ENCODE data around the gene SYAP1.

SYAP1 gene

GRCh38 chrX:16788477-16788876 is 69.1 kb downstream of the SYAP1 start:
- Histone ChIP-seq H3K4me1 (ENCODE audit: control insufficient read depth, insufficient read depth, low read length) (no peaks in the 10 kb centered on the region), H3K36me3 (ENCODE audit: control insufficient read depth, insufficient read depth, low read length) (no peaks in the 10 kb centered on the region), H3K4me3 (ENCODE audit: insufficient read depth, low read depth, low read length) (no peak overlapping the region), H3K27ac (ENCODE audit: insufficient read depth, low read depth, low read length, poor library complexity, severe bottlenecking) (no peak overlapping the region), H3K27me3 (ENCODE audit: control insufficient read depth, insufficient read depth, low read length, poor library complexity, severe bottlenecking) (no peaks in the 10 kb centered on the region), H3K9me3 (ENCODE audit: control insufficient read depth, low read length) (no peaks in the 10 kb centered on the region)
- 86 to 96% methylated on average over 4 to 5 of the region's 5 CpGs for WGBS, 2 experiments

- 98 to 99% methylated on average over 3 to 4 of the region's 4 CpGs for WGBS, 2 experiments
- no peak overlapping the region for H3K4me3 ChIP-seq (ENCODE audit: insufficient read depth, low read depth, low read length)
- H3K27me3 ChIP-seq (ENCODE audit: control insufficient read depth, insufficient read depth, low read length, poor library complexity, severe bottlenecking), result no peaks in the 10 kb centered on the region
- no peaks in the 10 kb centered on the region for H3K4me1 ChIP-seq (ENCODE audit: control insufficient read depth, insufficient read depth, low read length)
- H3K27ac ChIP-seq (ENCODE audit: insufficient read depth, low read depth, low read length, poor library complexity, severe bottlenecking), result no peak overlapping the region
- no peaks in the 10 kb centered on the region for H3K36me3 ChIP-seq (ENCODE audit: control insufficient read depth, insufficient read depth, low read length)
- no peaks in the 10 kb centered on the region for H3K9me3 ChIP-seq (ENCODE audit: control insufficient read depth, low read length)
Observed at GRCh38 chrX:16796298-16796697, 76.9 kb downstream of the SYAP1 start.

- H3K9me3 ChIP-seq (ENCODE audit: control insufficient read depth, low read length), result no peaks in the 10 kb centered on the region
- no peak overlapping the region for H3K4me3 ChIP-seq (ENCODE audit: insufficient read depth, low read depth, low read length)
- H3K27ac ChIP-seq (ENCODE audit: insufficient read depth, low read depth, low read length, poor library complexity, severe bottlenecking), result no peak overlapping the region
- H3K27me3 ChIP-seq (ENCODE audit: control insufficient read depth, insufficient read depth, low read length, poor library complexity, severe bottlenecking), result no peaks in the 10 kb centered on the region
- WGBS, 2 experiments, result 93 to 94% methylated on average over 4 to 5 of the region's 5 CpGs
- H3K36me3 ChIP-seq (ENCODE audit: control insufficient read depth, insufficient read depth, low read length), result no peaks in the 10 kb centered on the region
- H3K4me1 ChIP-seq (ENCODE audit: control insufficient read depth, insufficient read depth, low read length), result no peaks in the 10 kb centered on the region
Observed at GRCh38 chrX:16797358-16797757, 77.9 kb downstream of the SYAP1 start.

- no peak overlapping the region for H3K27ac ChIP-seq (ENCODE audit: insufficient read depth, low read depth, low read length, poor library complexity, severe bottlenecking)
- no peaks in the 10 kb centered on the region for H3K4me1 ChIP-seq (ENCODE audit: control insufficient read depth, insufficient read depth, low read length)
- no peaks in the 10 kb centered on the region for H3K9me3 ChIP-seq (ENCODE audit: control insufficient read depth, low read length)
- H3K4me3 ChIP-seq (ENCODE audit: insufficient read depth, low read depth, low read length), result no peak overlapping the region
- no peaks in the 10 kb centered on the region for H3K36me3 ChIP-seq (ENCODE audit: control insufficient read depth, insufficient read depth, low read length)
- H3K27me3 ChIP-seq (ENCODE audit: control insufficient read depth, insufficient read depth, low read length, poor library complexity, severe bottlenecking), result no peaks in the 10 kb centered on the region
- WGBS, 2 experiments, result 90 to 100% methylated on average over 2 of the region's 4 CpGs
Observed at GRCh38 chrX:16797841-16798240, 78.4 kb downstream of the SYAP1 start.

- H3K4me3 ChIP-seq (ENCODE audit: insufficient read depth, low read depth, low read length), result no peak overlapping the region
- WGBS, 2 experiments, result 94 to 99% methylated on average over 7 of the region's 8 CpGs
- H3K4me1 ChIP-seq (ENCODE audit: control insufficient read depth, insufficient read depth, low read length), result no peaks in the 10 kb centered on the region
- no peak overlapping the region for H3K27ac ChIP-seq (ENCODE audit: insufficient read depth, low read depth, low read length, poor library complexity, severe bottlenecking)
- H3K36me3 ChIP-seq (ENCODE audit: control insufficient read depth, insufficient read depth, low read length), result no peaks in the 10 kb centered on the region
- H3K27me3 ChIP-seq (ENCODE audit: control insufficient read depth, insufficient read depth, low read length, poor library complexity, severe bottlenecking), result no peaks in the 10 kb centered on the region
- H3K9me3 ChIP-seq (ENCODE audit: control insufficient read depth, low read length), result no peaks in the 10 kb centered on the region
Observed at GRCh38 chrX:16804923-16805464, 85.6 kb downstream of the SYAP1 start.

- Histone ChIP-seq H3K9me3 (ENCODE audit: control insufficient read depth, low read length) (no peaks in the 10 kb centered on the region), H3K4me3 (ENCODE audit: insufficient read depth, low read depth, low read length) (no peak overlapping the region), H3K4me1 (ENCODE audit: control insufficient read depth, insufficient read depth, low read length) (no peaks in the 10 kb centered on the region), H3K36me3 (ENCODE audit: control insufficient read depth, insufficient read depth, low read length) (no peaks in the 10 kb centered on the region), H3K27ac (ENCODE audit: insufficient read depth, low read depth, low read length, poor library complexity, severe bottlenecking) (no peak overlapping the region), H3K27me3 (ENCODE audit: control insufficient read depth, insufficient read depth, low read length, poor library complexity, severe bottlenecking) (no peaks in the 10 kb centered on the region)
Observed at GRCh38 chrX:16807548-16807947, 88.1 kb downstream of the SYAP1 start.

GRCh38 chrX:16807976-16808542 is 88.6 kb downstream of the SYAP1 start:
- WGBS, 2 experiments, result 83 to 87% methylated on average over 4 of the region's 4 CpGs
- no peaks in the 10 kb centered on the region for H3K36me3 ChIP-seq (ENCODE audit: control insufficient read depth, insufficient read depth, low read length)
- H3K9me3 ChIP-seq (ENCODE audit: control insufficient read depth, low read length), result no peaks in the 10 kb centered on the region
- no peak overlapping the region for H3K4me3 ChIP-seq (ENCODE audit: insufficient read depth, low read depth, low read length)
- no peaks in the 10 kb centered on the region for H3K27me3 ChIP-seq (ENCODE audit: control insufficient read depth, insufficient read depth, low read length, poor library complexity, severe bottlenecking)
- no peak overlapping the region for H3K27ac ChIP-seq (ENCODE audit: insufficient read depth, low read depth, low read length, poor library complexity, severe bottlenecking)
- H3K4me1 ChIP-seq (ENCODE audit: control insufficient read depth, insufficient read depth, low read length), result no peaks in the 10 kb centered on the region

GRCh38 chrX:16814597-16814996 is 95.2 kb downstream of the SYAP1 start:
- no peaks in the 10 kb centered on the region for H3K9me3 ChIP-seq (ENCODE audit: control insufficient read depth, low read length)
- H3K4me3 ChIP-seq (ENCODE audit: insufficient read depth, low read depth, low read length), result no peak overlapping the region
- H3K27ac ChIP-seq (ENCODE audit: insufficient read depth, low read depth, low read length, poor library complexity, severe bottlenecking), result no peak overlapping the region
- WGBS, 2 experiments, result 100% methylated on average over 1 of the region's 1 CpG; no CpG with 5 or more reads in 1 of the 2 experiments
- no peaks in the 10 kb centered on the region for H3K36me3 ChIP-seq (ENCODE audit: control insufficient read depth, insufficient read depth, low read length)
- H3K27me3 ChIP-seq (ENCODE audit: control insufficient read depth, insufficient read depth, low read length, poor library complexity, severe bottlenecking), result no peaks in the 10 kb centered on the region
- H3K4me1 ChIP-seq (ENCODE audit: control insufficient read depth, insufficient read depth, low read length), result no peaks in the 10 kb centered on the region
